Left lung (tissue), 14 donors: ENCODE results near the gene UXS1. TPM values are rescaled to one million over a fixed set of nuclear protein-coding genes. Genes with fewer than 3 reads are reported as not detected.
"Not testable (repeated sequence)": the region's sequence is repeated elsewhere in the genome, so short reads cannot be mapped to it uniquely, and the experiment has no call there.

ENCODE experiments used
- ATAC-seq: fragments of 200-7000 bp; cut with Tn5 transposase; one replicate; pipeline ENCODE4 v1.9.1; 2020; ENCODE audit warnings: moderate library complexity
- DNase-seq, 4 donors: peaks; one replicate each; pipeline ENCODE4 v3.0.0-alpha.2; 2013 to 2020
- H3K27ac ChIP-seq, 2 donors: fragments of 200-600 bp; sonication (generic) in 1 of 2; one replicate each; pipeline versions ENCODE4 v1.5.0 to v1.8.0; 2020 to 2021
- H3K27me3 ChIP-seq, 2 donors: fragments of 200-600 bp; sonication (generic) in 1 of 2; one replicate each; pipeline versions ENCODE4 v1.5.0 to v1.8.0; 2020 to 2021
- H3K36me3 ChIP-seq, 2 donors: fragments of 200-600 bp; sonication (generic) in 1 of 2; one replicate each; pipeline versions ENCODE4 v1.5.0 to v1.8.0; 2020 to 2021
- H3K4me1 ChIP-seq, 2 donors: fragments of 200-600 bp; one replicate each; pipeline ENCODE4 v1.8.0; 2021
- H3K4me3 ChIP-seq, 2 donors: fragments of 200-600 bp; sonication (generic) in 1 of 2; one replicate each; pipeline versions ENCODE4 v1.5.0 to v1.8.0; 2020 to 2021; ENCODE audit warnings: mild to moderate bottlenecking in 1 of 2
- H3K9me3 ChIP-seq, 2 donors: fragments of 200-600 bp; sonication (generic) in 1 of 2; one replicate each; pipeline versions ENCODE4 v1.5.0 to v1.8.0; 2020 to 2021
- intact Hi-C, 2 donors: fragments of 100-400 bp; cut with DNase I; formaldehyde crosslinking; loops; one replicate each; pipeline versions ENCODE4 v1.11.2 to v1.14.2; 2022
- long read RNA-seq, 12 donors: library from polyadenylated mRNA in 2 of 12; unstranded in 2 of 12; transcript quantifications; one replicate each; pipeline ENCODE4 v2.0.0 and lab custom pipeline, GENCODE V29; 2019 to 2026
- polyA plus RNA-seq, 6 donors: library from polyadenylated mRNA; unstranded; fragments of 120-200 nt; gene quantifications; one replicate each; pipeline ENCODE4 v1.2.1, GENCODE V29; 2013; ENCODE audit not compliant: insufficient read length in 6 of 6
- total RNA-seq, 2 donors: library from RNA; stranded (reverse); fragmentation: NEBNext Ultra II Directional; extraction: Animal tissue kit (Norgen Biotek cat#: 25700); gene quantifications; one replicate each; pipeline ENCODE4 v1.2.1, GENCODE V29; 2021
- TF ChIP-seq, protein P1 (sequence below), 2 donors: fragments of 200-600 bp; sonication (generic) in 1 of 2; IDR thresholded peaks; one replicate each; pipeline versions ENCODE4 v1.5.0 to v1.8.0; 2021; ENCODE audit warnings: antibody characterized with exemption in 2 of 2
- donor health status: DM: no; HTN: yes; CAD: no.
- donor health status: DM: no; HTN: no; CAD: no.

The UXS1 gene
- 10 to 100 TPM; 46.9 to 75.4 TPM for total RNA-seq
- polyA plus RNA-seq, result 10 to 100 TPM; 84.4 to 98.5 (median 89.7) TPM
- long read RNA-seq, donor 1, transcript UXS1-203 (15 exons, 1,839 nt), result major isoform, 15 of 24 reads
- long read RNA-seq, donor 1, transcript UXS1-201 (15 exons, 2,099 nt), result minor isoform, 5 of 24 reads
- long read RNA-seq, donor 1, partial matches to known transcripts, result 0 of 24 reads
- long read RNA-seq, donor 1, other reads (novel, unspliced or antisense), result 0 of 24 reads
- long read RNA-seq, donor 2, transcript UXS1-203 (15 exons, 1,839 nt), result major isoform, 11 of 35 reads
- long read RNA-seq, donor 2, transcript UXS1-201 (15 exons, 2,099 nt), result minor isoform, 7 of 35 reads
- long read RNA-seq, donor 2, partial matches to known transcripts, result 12 of 35 reads
- long read RNA-seq, donor 2, other reads (novel, unspliced or antisense), result 0 of 35 reads
- long read RNA-seq, donor 3, transcript UXS1-201 (15 exons, 2,099 nt), result minor isoform, 6 of 24 reads
- long read RNA-seq, donor 3, transcript UXS1-203 (15 exons, 1,839 nt), result major isoform, 14 of 24 reads
- long read RNA-seq, donor 3, partial matches to known transcripts, result 0 of 24 reads
- long read RNA-seq, donor 3, other reads (novel, unspliced or antisense), result 0 of 24 reads
- long read RNA-seq, donor 4, transcript UXS1-201 (15 exons, 2,099 nt), result minor isoform, 6 of 52 reads
- long read RNA-seq, donor 4, transcript UXS1-203 (15 exons, 1,839 nt), result major isoform, 28 of 52 reads
- long read RNA-seq, donor 4, partial matches to known transcripts, result 9 of 52 reads
- long read RNA-seq, donor 4, other reads (novel, unspliced or antisense), result 9 of 52 reads
- long read RNA-seq, donor 5, transcript UXS1-201 (15 exons, 2,099 nt), result minor isoform, 6 of 34 reads
- long read RNA-seq, donor 5, transcript UXS1-203 (15 exons, 1,839 nt), result major isoform, 14 of 34 reads
- long read RNA-seq, donor 5, partial matches to known transcripts, result 11 of 34 reads
- long read RNA-seq, donor 5, other reads (novel, unspliced or antisense), result 0 of 34 reads
- long read RNA-seq, donor 6, transcript UXS1-203 (15 exons, 1,839 nt), result major isoform, 17 of 64 reads
- long read RNA-seq, donor 6, transcript UXS1-201 (15 exons, 2,099 nt), result minor isoform, 6 of 64 reads
- long read RNA-seq, donor 6, partial matches to known transcripts, result 37 of 64 reads
- long read RNA-seq, donor 6, other reads (novel, unspliced or antisense), result 0 of 64 reads
- long read RNA-seq, donor 7, transcript UXS1-203 (15 exons, 1,839 nt), result major isoform, 8 of 41 reads
- long read RNA-seq, donor 7, partial matches to known transcripts, result 30 of 41 reads
- long read RNA-seq, donor 7, other reads (novel, unspliced or antisense), result 0 of 41 reads
- long read RNA-seq, donor 8, transcript UXS1-203 (15 exons, 1,839 nt), result major isoform, 6 of 42 reads
- long read RNA-seq, donor 8, partial matches to known transcripts, result 30 of 42 reads
- long read RNA-seq, donor 8, other reads (novel, unspliced or antisense), result 0 of 42 reads
- long read RNA-seq, donor 9, result 0 reads
- long read RNA-seq, donor 10, transcript UXS1-203 (15 exons, 1,839 nt), result major isoform, 6 of 16 reads
- long read RNA-seq, donor 10, partial matches to known transcripts, result 2 of 16 reads
- long read RNA-seq, donor 10, other reads (novel, unspliced or antisense), result 6 of 16 reads
- long read RNA-seq, donor 11, partial matches to known transcripts, result 0 of 14 reads
- long read RNA-seq, donor 11, other reads (novel, unspliced or antisense), result 0 of 14 reads
- long read RNA-seq, donor 12, transcript UXS1-203 (15 exons, 1,839 nt), result major isoform, 15 of 55 reads
- long read RNA-seq, donor 12, partial matches to known transcripts, result 35 of 55 reads
- long read RNA-seq, donor 12, other reads (novel, unspliced or antisense), result 0 of 55 reads

DNA sequence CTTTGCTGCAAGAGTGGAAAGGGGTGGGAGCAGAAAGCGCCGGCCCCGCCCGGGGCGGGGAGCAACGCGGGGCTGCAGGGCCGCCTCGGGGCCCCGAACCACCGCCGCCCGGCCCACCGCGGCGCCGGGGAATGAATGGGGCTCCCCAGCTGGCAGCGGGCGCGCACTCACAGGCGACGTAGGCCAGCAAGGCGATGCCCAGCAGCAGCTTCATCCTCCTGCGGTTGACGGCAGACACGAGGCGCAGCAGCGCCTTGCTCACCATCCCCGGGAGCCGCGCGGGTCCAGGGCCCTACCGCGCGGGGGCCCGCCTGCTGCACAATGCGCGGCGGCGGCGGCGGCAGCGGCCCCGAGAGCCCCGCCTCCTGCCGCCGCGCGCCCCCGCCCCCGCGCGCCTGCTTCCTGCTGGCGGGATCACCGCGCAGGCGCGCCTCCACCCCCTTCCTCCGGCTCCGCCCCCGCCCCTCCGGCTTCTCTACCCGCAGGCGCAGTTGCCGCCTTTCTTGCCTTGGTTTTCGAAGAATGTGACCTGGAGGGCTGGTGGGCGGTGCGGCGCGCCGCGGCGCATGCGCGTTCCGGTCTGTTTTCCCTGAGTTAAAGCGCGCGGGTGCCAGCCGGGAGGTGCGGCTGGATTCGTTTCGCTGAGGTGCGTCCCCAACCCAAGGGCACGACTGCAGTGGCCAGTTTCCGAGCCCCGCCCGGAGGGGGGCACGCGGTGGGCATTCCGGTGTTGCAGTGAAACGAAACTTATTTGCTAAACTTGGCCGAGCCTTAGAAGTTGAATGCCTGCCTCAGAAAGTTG lies at the start of gene UXS1:
UXS1 (minus strand) TSS at position 325 of the 802 bp plus-strand sequence; CDS start at position 265, 60 bp downstream.
- intact Hi-C loops, result no loop called here
- Histone ChIP-seq H3K27me3 (no peaks in the 10 kb centered on the region), H3K27ac (peak within 1 kb of the TSS; percentile 77 to 89), H3K36me3 (no peaks in the 10 kb centered on the region), H3K4me3 (peak within 1 kb of the TSS; percentile 85 to 92), H3K4me1 (peaks cover 8 to 50% of the 10 kb centered on the region in 2 donors), H3K9me3 (no peaks in the 10 kb centered on the region)
- ATAC-seq (peak; percentile 82), DNase-seq (peak; percentile 96 to 100 (median 98))
- TF ChIP-seq, protein P1, sequence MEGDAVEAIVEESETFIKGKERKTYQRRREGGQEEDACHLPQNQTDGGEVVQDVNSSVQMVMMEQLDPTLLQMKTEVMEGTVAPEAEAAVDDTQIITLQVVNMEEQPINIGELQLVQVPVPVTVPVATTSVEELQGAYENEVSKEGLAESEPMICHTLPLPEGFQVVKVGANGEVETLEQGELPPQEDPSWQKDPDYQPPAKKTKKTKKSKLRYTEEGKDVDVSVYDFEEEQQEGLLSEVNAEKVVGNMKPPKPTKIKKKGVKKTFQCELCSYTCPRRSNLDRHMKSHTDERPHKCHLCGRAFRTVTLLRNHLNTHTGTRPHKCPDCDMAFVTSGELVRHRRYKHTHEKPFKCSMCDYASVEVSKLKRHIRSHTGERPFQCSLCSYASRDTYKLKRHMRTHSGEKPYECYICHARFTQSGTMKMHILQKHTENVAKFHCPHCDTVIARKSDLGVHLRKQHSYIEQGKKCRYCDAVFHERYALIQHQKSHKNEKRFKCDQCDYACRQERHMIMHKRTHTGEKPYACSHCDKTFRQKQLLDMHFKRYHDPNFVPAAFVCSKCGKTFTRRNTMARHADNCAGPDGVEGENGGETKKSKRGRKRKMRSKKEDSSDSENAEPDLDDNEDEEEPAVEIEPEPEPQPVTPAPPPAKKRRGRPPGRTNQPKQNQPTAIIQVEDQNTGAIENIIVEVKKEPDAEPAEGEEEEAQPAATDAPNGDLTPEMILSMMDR (IDR thresholded peaks at IDR 0.05), result no peak

DNA sequence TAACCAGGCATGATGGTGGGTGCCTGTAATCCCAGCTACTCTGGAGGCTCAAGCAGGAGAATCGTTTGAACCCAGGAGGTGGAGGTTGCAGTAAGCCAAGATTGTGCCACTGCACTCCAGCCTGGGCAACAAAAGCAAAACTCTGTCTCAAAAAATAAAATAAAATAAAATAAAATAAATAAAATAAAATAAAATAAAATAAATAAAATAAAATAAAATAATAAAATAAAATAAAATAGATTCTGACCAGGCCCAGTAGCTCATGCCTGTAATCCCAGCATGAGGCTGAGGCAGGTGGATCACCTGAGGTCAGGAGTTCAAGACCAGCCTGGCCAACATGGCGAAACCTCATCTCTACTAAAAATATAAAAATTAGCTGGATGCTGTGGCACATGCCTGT lies 45.4 kb upstream of the UXS1 start:
- ATAC-seq, intact Hi-C loops, H3K4me3 ChIP-seq, H3K4me1 ChIP-seq, H3K36me3 ChIP-seq, H3K27ac ChIP-seq, DNase-seq, H3K27me3 ChIP-seq: not testable (repeated sequence)
- H3K9me3 ChIP-seq, result peaks cover 0 to 33% of the 10 kb centered on the region in 2 donors

DNA sequence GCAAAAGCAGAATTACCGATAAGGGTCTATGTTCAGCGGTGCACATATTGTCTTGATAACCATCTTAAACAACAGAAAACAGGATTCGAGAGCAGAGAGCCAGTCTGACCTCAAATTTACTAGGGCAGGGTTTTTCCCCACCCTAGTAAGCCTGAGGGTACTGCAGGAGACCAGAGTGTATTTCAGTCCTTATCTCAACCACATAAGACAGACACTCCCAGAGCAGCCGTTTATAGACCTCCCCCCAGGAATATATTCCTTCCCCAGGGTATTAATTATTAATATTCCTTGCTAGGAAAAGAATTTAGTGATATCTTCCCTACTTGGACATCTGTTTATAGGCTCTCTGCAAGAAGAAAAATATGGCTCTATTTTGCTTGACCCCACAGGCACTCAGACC lies 41.3 kb upstream of the UXS1 start:
- intact Hi-C loops, H3K27me3 ChIP-seq, H3K36me3 ChIP-seq, DNase-seq, H3K4me1 ChIP-seq, ATAC-seq, H3K4me3 ChIP-seq, H3K27ac ChIP-seq: not testable (repeated sequence)
- H3K9me3 ChIP-seq, result peaks cover 0 to 33% of the 10 kb centered on the region in 2 donors

DNA sequence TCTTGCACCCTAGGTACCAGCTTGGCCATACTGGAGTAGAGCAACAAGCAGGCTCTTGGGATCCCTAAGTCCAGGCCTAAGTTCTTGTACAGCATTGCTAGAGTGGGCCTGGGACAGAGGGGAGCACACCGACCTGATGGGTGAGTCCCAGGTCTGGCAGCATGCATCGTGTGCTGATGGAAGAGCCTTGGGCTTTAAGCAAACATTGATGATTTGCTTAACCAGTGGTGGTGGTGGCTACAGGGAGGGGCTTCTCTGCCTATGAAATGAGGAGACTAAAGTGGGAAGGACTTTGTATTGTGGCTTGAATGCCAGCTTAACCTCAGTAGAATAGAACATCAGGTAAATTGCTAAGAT lies 39.2 kb upstream of the UXS1 start:
- Histone ChIP-seq H3K4me3 (no peak overlapping the region), H3K36me3 (no peaks in the 10 kb centered on the region), H3K4me1 (no peaks in the 10 kb centered on the region), H3K27me3 (no peaks in the 10 kb centered on the region), H3K9me3 (peaks cover 0 to 33% of the 10 kb centered on the region in 2 donors), H3K27ac (no peak overlapping the region)
- intact Hi-C loops, result no loop called here
- ATAC-seq (no peak), DNase-seq (no peak)
- TF ChIP-seq, protein P1 (IDR thresholded peaks at IDR 0.05), result no peak
